VCaP (cell line): ENCODE results near the gene ZNF367.

Experiments
- H3K27ac ChIP-seq: fragments of 450-650 bp; 2 replicates; pipeline ENCODE4 v1.5.1; 2017
- CTCF ChIP-seq: fragments of 450-650 bp; conservative IDR thresholded peaks from 2 replicates; pipeline ENCODE4 v1.5.1; 2017; ENCODE audit warnings: mild to moderate bottlenecking, moderate library complexity

The ZNF367 gene

DNA sequence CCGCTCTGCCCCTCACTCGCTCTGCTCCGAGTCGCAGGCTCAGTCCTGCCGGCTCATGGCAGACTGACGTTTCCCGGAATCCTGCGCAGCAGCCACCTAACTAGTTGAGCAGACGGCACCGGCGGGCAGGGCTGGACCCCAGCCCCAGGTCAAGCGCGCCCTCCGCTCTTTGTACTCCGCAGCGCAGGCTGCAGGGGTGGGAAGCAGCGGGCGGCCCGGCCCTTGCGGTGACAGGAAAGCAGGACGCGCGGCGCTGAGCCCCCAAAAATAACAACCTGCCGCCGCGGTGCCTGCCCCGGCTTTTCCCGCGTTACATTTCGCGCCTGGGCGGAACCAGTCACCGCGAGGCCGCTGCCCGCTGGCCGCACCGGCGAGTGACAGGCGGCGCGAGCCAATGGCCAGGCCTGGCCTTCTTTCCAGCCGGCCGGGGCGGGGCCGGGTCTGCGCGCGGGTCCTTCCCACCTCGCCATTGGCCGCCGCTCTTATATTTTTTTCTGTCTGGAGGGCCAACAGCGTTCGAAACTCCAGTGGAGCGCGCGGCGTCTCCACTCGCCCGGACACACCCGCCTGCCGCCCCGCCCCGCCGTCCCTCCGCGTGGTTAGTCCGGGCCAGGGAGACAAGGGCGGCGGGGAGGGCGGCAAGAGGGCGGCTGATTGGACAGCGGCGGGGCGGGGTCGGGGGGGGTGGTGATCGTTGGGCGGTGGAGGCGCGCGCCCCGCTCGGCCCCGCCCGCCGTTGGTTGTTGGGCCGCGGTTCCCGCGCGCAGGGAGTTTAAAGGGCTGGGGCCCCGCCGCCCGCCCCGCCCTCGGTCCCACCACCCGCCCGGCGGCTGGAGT is at the start of gene ZNF367:
ZNF367 (minus strand) TSS at position 288 of the 837 bp plus-strand sequence. CDS start 338 bp downstream, outside the sequence.
- no peak for TF ChIP-seq CTCF

GRCh38 chr9:96467784-96468183 is 49.6 kb upstream of the ZNF367 start:
- H3K27ac ChIP-seq, result no peak overlapping the region
- TF ChIP-seq CTCF, result no peak

More for the DNA sequence above, at the start of gene ZNF367:
- peak within 1 kb of the TSS; percentile 82 for H3K27ac ChIP-seq

- no peak for TF ChIP-seq CTCF
- H3K27ac ChIP-seq, result no peak overlapping the region
Measured at GRCh38 chr9:96464426-96464825, 46.3 kb upstream of the ZNF367 start.

DNA sequence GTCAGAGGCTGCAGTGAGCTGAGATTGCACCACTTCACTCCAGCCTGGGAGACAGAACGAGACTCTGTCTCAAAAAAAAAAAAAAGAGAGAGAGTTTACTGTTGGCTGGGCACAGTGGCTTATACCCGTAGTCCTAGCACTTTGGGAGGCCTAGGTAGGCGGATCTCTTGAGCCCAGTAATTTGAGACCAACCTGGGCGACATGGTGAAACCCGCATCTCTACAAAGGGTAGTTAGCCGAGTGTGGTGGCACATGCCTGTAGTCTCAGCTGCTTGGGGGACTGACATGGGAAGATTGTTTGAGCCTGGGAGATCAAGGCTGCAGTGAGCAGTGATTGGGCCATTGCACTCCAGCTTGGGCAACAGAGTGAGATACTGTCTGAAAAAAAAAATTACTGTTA is 44.4 kb upstream of the ZNF367 start:
- TF ChIP-seq CTCF, result no peak

GRCh38 chr9:96461336-96461735 is 43.2 kb upstream of the ZNF367 start:
- no peak for TF ChIP-seq CTCF
- H3K27ac ChIP-seq, result no peak overlapping the region

More for the DNA sequence above, 44.4 kb upstream of the ZNF367 start:
- H3K27ac ChIP-seq, result no peak overlapping the region

DNA sequence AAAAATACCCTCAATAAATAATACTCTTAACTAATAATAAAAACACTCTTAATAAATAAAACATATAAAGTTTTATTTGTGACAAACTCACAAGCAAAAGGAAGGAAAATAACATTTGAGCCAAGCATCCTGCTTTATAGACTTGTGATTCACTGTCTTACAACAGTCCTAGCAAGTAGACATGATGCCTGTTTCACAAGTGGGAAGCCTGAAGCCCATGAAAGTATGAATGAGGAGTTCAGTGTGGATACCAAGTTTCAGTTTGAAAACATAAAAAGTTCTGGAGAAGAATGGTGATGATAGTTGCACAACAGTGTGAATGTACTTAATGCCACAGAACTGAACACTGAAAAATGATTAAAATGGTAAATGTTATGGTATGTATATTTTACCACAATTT is 42.7 kb upstream of the ZNF367 start:
- no peak overlapping the region for H3K27ac ChIP-seq
- no peak for TF ChIP-seq CTCF

- no peak overlapping the region for H3K27ac ChIP-seq
- TF ChIP-seq CTCF, result no peak
Measured at GRCh38 chr9:96460470-96460869, 42.3 kb upstream of the ZNF367 start.
